NCI-H1092 treated with DMSO at 0.1 percent for 48 hours (cell line): ENCODE results near the gene MCRS1.

Experiments
- DNase-seq: peaks from one replicate; lab custom pipeline; 2025; lab: John Stamatoyannopoulos, UW

The MCRS1 gene

GRCh38 chr12:49555631-49556390, 12.1 kb downstream of the MCRS1 start:
- no peak for DNase-seq

GRCh38 chr12:49554266-49554665, 13.7 kb downstream of the MCRS1 start:
- no peak for DNase-seq

DNA sequence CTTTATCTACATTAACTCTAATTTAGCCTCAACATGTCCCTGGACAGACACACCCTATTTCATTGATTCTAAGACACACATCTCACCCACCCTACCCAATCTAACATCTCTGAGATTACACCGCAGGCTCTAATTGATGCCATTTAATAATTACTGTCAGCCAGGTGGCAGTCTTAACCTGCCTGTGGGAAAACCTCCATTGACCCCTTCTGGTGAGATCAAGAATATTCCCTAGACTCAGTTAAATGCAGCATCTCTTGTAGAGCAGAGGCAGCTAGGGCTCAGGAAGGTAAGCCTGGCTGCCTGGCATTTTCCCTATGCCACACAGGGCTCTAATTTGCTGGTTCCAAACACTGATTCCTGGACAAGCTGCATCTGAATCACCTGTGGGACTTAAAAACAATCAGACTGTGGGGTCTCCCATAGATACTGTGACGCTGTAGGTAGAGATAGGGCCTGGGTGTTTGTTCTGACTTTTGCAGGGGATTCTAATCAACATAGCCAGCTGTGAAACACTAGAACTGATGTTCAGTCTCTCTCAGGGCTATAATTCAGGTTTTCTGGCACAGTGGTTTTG, 14.3 kb downstream of the MCRS1 start:
- peak; percentile 8 for DNase-seq

DNA sequence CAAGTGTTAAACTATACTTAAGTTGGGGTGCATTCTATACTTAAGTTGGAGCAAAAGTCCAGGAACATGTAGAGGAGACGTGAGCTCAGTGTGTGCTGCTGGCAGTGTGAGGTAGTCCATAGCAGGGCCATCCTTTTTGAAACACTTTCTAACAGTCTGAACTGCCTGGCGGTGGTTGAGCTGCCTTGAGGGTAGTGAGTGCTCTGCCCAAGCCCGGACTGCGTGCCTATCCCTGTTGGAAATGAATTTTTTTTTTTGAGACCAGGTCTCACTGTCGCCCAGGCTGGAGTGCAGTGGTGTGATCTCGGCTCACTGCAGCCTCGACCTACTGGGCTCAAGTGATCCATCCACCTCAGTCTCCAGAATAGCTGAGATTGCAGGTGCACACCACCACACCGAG, 15.0 kb downstream of the MCRS1 start:
- no peak for DNase-seq

DNA sequence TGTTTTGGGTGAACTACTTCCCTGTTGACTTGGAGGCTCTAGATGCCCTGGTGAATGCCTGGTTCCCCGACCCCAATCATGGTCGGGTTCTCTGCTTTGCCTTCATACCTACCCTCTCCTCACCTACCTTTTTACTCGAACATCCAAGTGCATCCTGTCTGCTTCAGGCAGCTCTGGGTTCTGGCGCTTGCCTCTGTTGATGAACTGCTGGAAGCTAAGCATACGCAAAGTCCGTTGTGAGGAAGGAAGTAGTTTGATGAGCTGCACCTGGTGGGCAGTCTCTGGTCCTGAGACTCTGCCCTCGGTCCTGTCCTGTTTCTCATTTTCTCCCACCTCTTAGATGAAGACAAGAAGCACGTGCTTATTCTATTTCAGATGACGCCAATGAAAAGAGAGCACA, 15.5 kb downstream of the MCRS1 start:
- no peak for DNase-seq

GRCh38 chr12:49552014-49552413, 15.9 kb downstream of the MCRS1 start:
- no peak for DNase-seq

- no peak for DNase-seq
These were observed 17.2 kb downstream of the MCRS1 start for GRCh38 chr12:49550693-49551252.

DNA sequence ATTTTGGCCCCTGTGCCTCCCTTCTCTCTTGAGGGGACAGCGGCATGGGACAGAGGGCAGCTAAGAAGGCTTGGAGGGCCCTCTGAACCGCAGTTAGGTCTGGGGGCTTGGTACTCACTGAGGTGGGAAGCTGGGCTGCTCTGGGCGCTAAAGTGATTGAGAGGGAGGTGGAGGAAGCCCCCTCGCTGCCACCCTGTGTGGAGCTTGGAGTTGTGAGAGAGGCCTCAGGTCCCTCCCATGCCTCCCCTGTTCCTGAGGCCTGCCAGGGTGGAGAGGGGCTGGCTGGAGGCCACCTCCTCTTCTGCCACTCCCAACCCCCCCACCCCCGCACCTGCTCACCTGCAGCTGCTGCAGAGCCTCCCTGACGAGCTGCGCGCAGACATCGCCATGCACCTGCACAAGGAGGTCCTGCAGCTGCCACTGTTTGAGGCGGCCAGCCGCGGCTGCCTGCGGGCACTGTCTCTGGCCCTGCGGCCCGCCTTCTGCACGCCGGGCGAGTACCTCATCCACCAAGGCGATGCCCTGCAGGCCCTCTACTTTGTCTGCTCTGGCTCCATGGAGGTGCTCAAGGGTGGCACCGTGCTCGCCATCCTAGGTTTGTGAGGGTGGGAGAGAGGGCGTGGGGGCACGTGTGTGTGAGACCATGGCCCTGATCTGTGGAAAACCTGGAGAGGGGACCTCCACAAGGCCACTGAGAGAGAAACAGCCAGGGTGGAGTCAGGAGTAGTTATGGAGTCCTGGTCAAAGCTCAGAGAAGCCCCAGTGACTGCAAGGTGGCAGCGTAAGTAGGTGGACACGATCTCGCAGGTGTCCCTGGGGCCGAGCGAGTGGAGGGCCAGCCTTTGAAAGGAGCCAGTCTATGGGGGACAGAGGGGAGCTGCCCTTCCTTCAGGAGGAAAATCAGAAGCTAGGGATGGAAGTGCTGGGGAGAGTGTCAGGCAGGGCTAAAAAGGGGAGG, 17.9 kb downstream of the MCRS1 start:
- DNase-seq = peak; percentile 12

DNA sequence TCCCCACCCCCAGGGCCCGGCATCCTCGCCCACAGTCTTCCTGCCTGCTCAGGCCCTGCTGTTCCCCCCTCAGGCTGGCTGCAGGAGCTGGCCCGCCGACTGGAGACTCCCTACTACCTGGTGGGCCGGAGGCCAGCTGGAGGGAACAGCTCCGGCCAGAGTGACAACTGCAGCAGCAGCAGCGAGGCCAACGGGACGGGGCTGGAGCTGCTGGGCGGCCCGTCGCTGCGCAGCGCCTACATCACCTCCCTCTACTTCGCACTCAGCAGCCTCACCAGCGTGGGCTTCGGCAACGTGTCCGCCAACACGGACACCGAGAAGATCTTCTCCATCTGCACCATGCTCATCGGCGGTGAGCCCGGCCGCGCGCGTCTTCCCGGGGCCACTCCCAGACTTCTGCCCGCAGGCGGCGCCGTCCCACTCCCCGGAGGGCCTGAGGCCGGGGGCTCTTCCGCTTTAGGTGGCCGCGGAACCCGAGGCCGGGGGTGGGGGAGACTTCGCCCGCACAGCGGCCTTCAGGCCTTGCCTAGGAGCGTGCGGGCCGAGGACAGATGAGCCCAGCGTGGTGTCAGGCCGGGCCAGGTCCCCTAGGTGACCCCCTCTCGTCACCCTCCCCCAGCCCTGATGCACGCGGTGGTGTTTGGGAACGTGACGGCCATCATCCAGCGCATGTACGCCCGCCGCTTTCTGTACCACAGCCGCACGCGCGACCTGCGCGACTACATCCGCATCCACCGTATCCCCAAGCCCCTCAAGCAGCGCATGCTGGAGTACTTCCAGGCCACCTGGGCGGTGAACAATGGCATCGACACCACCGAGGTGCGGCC, 18.9 kb downstream of the MCRS1 start:
- no peak for DNase-seq

DNA sequence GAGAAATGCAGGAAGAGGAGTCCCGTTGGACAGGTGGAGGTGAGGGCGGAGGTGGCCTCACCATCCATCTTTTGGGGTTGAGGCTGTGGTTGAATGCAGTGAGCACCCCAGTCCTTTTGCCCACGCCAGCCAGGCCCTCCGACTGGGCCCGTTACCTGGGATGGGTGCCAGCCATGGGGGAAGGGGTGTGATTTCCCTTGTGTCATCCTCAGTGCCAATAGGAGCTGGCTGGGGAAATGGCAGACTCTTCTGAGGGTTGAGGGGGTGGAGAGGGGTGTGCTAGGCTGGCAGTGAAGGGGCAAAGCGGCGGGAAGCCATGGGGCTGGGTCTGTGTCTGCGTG, 19.5 kb downstream of the MCRS1 start:
- no peak for DNase-seq

DNA sequence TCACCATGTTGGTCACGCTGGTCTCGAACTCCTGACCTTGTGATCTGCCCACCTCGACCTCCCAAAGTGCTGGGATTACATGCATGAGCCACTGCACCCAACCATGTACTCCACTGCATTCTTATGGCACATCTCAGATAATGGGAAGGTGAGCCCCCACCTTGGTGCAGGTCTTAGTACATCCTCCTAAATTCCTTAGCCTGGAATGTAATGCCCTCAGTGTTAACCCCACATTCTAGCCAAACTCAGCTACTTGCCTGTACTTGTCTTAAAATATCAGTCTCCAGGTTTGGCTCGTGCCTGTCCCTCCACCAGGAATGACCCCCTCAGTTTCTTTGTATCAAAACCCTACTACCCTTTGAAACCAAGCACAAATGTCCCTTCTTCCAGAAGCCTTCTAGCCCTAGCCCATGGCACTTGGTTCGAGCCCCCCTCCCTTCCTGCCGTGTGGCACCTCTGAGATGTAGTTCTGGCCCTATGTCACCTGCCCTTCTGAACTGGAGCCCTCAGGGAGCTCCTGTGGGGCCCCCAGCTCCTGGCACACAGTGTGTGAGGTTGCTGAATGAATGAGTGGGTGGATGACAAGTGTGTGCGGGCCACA, 20.8 kb downstream of the MCRS1 start:
- no peak for DNase-seq

DNA sequence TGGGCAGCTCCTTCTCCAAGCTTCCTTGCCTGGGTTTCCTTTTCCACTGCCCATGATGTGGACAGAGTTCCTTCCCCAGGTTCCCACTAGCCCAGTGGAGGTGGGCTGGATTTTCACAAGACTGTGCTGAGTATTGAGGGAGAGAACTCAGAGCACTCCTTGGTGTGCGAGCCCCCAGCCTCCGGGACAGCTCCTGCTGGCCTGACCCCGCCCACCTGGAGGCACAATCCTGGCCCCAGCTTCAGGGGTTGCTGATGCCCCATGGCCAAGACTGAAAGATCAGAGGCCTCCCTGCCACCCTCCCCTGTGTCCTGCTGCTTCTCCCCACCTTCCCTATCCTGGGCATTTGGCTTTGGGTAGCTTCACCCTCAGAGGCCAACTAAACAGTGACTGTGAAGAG, 21.5 kb downstream of the MCRS1 start:
- no peak for DNase-seq

GRCh38 chr12:49545815-49546214, 22.1 kb downstream of the MCRS1 start:
- no peak for DNase-seq

GRCh38 chr12:49543914-49544815, 23.8 kb downstream of the MCRS1 start:
- no peak for DNase-seq

DNA sequence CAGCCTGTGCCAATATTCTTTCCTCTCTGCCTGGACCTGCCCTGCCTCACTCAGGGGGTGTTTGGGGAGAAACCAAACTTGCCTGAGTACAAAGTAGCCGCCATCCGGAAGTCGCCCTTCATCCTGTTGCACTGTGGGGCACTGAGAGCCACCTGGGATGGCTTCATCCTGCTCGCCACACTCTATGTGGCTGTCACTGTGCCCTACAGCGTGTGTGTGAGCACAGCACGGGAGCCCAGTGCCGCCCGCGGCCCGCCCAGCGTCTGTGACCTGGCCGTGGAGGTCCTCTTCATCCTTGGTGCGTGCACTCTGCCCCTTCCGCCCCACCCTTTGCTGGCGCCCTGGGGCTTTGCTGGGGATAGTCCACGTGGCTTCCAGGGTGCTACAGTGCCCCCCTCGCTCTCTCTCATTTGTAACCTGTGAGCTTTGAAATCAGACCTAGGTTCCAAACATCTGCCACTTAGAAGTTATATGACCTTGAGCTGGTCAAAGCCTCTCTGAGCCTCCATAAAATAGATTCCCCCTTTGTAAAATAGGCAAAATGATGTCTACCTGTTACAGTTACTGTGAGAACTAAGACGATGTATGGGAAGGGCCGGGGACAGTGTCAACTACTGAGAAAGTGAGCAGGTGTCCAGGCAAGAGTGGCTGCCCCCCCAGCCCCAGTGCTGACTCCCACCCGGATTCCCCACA, 24.6 kb downstream of the MCRS1 start:
- no peak for DNase-seq

DNA sequence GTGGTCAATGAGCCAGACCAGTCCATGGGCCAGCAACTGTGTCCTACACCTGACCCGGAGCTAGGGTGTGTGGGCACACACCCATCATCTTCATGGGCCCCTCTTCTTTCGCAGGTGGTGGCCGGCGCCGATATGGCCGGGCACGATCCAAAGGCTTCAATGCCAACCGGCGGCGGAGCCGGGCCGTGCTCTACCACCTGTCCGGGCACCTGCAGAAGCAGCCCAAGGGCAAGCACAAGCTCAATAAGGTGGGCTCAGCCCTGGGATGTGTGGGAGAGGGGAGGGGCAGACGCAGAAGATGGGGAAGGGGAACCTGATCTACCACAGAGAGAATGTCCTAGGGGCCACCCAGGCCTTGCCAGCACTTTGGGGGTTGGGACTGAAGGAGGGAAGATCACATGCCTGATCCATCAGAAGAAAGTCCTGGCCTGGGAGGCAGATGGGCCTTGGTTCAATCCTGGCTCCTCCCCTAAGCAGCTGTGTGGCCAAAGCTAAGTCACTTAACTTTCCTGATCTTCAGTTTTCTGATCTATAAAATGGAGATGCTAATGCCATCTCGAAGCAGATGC, 25.3 kb downstream of the MCRS1 start:
- no peak for DNase-seq

DNA sequence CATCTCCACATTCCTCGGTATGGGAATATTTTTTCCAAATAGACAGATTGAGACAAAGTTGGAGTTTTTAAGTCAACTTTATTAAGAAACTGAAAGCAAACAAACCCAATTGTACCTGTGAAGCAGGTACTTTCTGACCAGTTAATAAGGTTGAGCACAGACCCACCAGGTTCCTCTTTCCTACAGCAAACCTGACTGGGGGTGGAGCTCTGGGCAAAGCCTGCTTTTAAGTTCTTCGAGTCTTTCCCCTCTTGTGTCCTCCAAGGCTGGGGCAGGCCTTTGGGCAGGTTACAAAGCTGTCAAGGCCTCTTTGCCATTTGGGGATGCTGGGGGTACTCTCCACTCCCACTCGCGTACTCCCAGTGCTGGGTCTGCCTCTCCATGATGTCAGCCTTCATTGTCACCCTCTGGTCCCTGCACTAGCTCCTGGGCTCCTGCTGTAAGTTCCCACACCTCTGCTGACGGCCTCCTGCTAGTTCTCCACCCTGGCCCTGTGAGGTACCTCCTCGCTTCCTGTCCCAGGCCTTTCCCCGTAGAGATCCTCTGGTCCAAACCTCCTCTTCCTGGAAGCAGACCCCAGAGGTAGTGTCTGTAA, 25.9 kb downstream of the MCRS1 start:
- no peak for DNase-seq

- DNase-seq = no peak
These were observed 26.6 kb downstream of the MCRS1 start for GRCh38 chr12:49541140-49541861.
